ENCODE results near the gene TSR3.
A peak's percentile ranks its signal among the peaks of the same experiment; 100 is the strongest.

TSR3 gene

GRCh38 chr16:1327619-1327947 lies 24.1 kb downstream of the TSR3 start:
- WGBS (ENCODE audit: extremely low coverage, insufficient coverage, low lambda C conversion rate): no CpG with 5 or more reads among the region's 5 CpGs
- H3K79me2 ChIP-seq (ENCODE audit: control insufficient read depth, insufficient read depth, low read length): no peaks in the 10 kb centered on the region
- DNase-seq: peak; percentile 50
- peaks cover 2% of the 10 kb centered on the region for H3K4me1 ChIP-seq (ENCODE audit: control insufficient read depth, low read depth, low read length)
- H4K8ac ChIP-seq (ENCODE audit: low read depth, low read length): no peak overlapping the region
- no peak overlapping the region for H3K27ac ChIP-seq (ENCODE audit: low read depth, low read length)
- H3K36me3 ChIP-seq (ENCODE audit: control insufficient read depth, insufficient read depth, low read length): no peaks in the 10 kb centered on the region
- H3K4me3 ChIP-seq (ENCODE audit: low read length): no peak overlapping the region
- H3K9ac ChIP-seq (ENCODE audit: low read length): no peak overlapping the region
- no peaks in the 10 kb centered on the region for H3K79me1 ChIP-seq (ENCODE audit: low read length)
- no peak overlapping the region for H2BK120ac ChIP-seq (ENCODE audit: low read depth, low read length)
- H3K23ac ChIP-seq (ENCODE audit: low read length): no peak overlapping the region
- H2AK5ac ChIP-seq (ENCODE audit: low read length): no peak overlapping the region
- no peak overlapping the region for H3K4ac ChIP-seq (ENCODE audit: low read depth, low read length)
- H3K18ac ChIP-seq (ENCODE audit: low read length): no peak overlapping the region
- H3K27me3 ChIP-seq (ENCODE audit: insufficient read depth, low read length, poor library complexity): no peaks in the 10 kb centered on the region
- no peak overlapping the region for H3K56ac ChIP-seq (ENCODE audit: low read length)
- H4K5ac ChIP-seq (ENCODE audit: low read length): no peak overlapping the region
- no peak overlapping the region for H2BK15ac ChIP-seq (replicated peaks; ENCODE audit: low read depth)
- H3K4me2 ChIP-seq (ENCODE audit: low read length): no peak overlapping the region
- no peak overlapping the region for H2BK5ac ChIP-seq (ENCODE audit: low read length)

- no peak overlapping the region for H3K4me2 ChIP-seq (ENCODE audit: low read length)
- DNase-seq: no peak
- H3K56ac ChIP-seq (ENCODE audit: low read length): no peak overlapping the region
- no peak overlapping the region for H2BK120ac ChIP-seq (ENCODE audit: low read depth, low read length)
- no peaks in the 10 kb centered on the region for H3K79me1 ChIP-seq (ENCODE audit: low read length)
- H4K8ac ChIP-seq (ENCODE audit: low read depth, low read length): no peak overlapping the region
- no peak overlapping the region for H3K23ac ChIP-seq (ENCODE audit: low read length)
- H3K27ac ChIP-seq (ENCODE audit: low read depth, low read length): no peak overlapping the region
- no peak overlapping the region for H3K4ac ChIP-seq (ENCODE audit: low read depth, low read length)
- H3K9ac ChIP-seq (ENCODE audit: low read length): no peak overlapping the region
- peaks cover 2% of the 10 kb centered on the region for H3K4me1 ChIP-seq (ENCODE audit: control insufficient read depth, low read depth, low read length)
- no peak overlapping the region for H3K18ac ChIP-seq (ENCODE audit: low read length)
- WGBS (ENCODE audit: extremely low coverage, insufficient coverage, low lambda C conversion rate): no CpG with 5 or more reads among the region's 17 CpGs
- H4K5ac ChIP-seq (ENCODE audit: low read length): no peak overlapping the region
- H3K36me3 ChIP-seq (ENCODE audit: control insufficient read depth, insufficient read depth, low read length): no peaks in the 10 kb centered on the region
- H2AK5ac ChIP-seq (ENCODE audit: low read length): no peak overlapping the region
- no peak overlapping the region for H2BK15ac ChIP-seq (replicated peaks; ENCODE audit: low read depth)
- no peaks in the 10 kb centered on the region for H3K79me2 ChIP-seq (ENCODE audit: control insufficient read depth, insufficient read depth, low read length)
- H3K4me3 ChIP-seq (ENCODE audit: low read length): no peak overlapping the region
- no peaks in the 10 kb centered on the region for H3K27me3 ChIP-seq (ENCODE audit: insufficient read depth, low read length, poor library complexity)
- no peak overlapping the region for H2BK5ac ChIP-seq (ENCODE audit: low read length)
Observed at GRCh38 chr16:1326946-1327618, 24.6 kb downstream of the TSR3 start.

GRCh38 chr16:1326391-1326790 lies 25.3 kb downstream of the TSR3 start:
- no peak for DNase-seq
- H4K8ac ChIP-seq (ENCODE audit: low read depth, low read length): no peak overlapping the region
- WGBS (ENCODE audit: extremely low coverage, insufficient coverage, low lambda C conversion rate): no CpG with 5 or more reads among the region's 17 CpGs
- H3K36me3 ChIP-seq (ENCODE audit: control insufficient read depth, insufficient read depth, low read length): no peaks in the 10 kb centered on the region
- no peaks in the 10 kb centered on the region for H3K27me3 ChIP-seq (ENCODE audit: insufficient read depth, low read length, poor library complexity)
- H2BK120ac ChIP-seq (ENCODE audit: low read depth, low read length): no peak overlapping the region
- no peak overlapping the region for H3K27ac ChIP-seq (ENCODE audit: low read depth, low read length)
- H3K4ac ChIP-seq (ENCODE audit: low read depth, low read length): no peak overlapping the region
- no peaks in the 10 kb centered on the region for H3K79me2 ChIP-seq (ENCODE audit: control insufficient read depth, insufficient read depth, low read length)
- H3K56ac ChIP-seq (ENCODE audit: low read length): no peak overlapping the region
- no peak overlapping the region for H2AK5ac ChIP-seq (ENCODE audit: low read length)
- H3K23ac ChIP-seq (ENCODE audit: low read length): no peak overlapping the region
- no peak overlapping the region for H2BK15ac ChIP-seq (replicated peaks; ENCODE audit: low read depth)
- H2BK5ac ChIP-seq (ENCODE audit: low read length): no peak overlapping the region
- H3K4me2 ChIP-seq (ENCODE audit: low read length): no peak overlapping the region
- no peak overlapping the region for H3K4me3 ChIP-seq (ENCODE audit: low read length)
- H3K18ac ChIP-seq (ENCODE audit: low read length): no peak overlapping the region
- H3K4me1 ChIP-seq (ENCODE audit: control insufficient read depth, low read depth, low read length): no peaks in the 10 kb centered on the region
- no peaks in the 10 kb centered on the region for H3K79me1 ChIP-seq (ENCODE audit: low read length)
- no peak overlapping the region for H3K9ac ChIP-seq (ENCODE audit: low read length)
- H4K5ac ChIP-seq (ENCODE audit: low read length): no peak overlapping the region

GRCh38 chr16:1325673-1326371 lies 25.9 kb downstream of the TSR3 start:
- H3K4me2 ChIP-seq (ENCODE audit: low read length): no peak overlapping the region
- peaks cover 2% of the 10 kb centered on the region for H3K36me3 ChIP-seq (ENCODE audit: control insufficient read depth, insufficient read depth, low read length)
- H2BK120ac ChIP-seq (ENCODE audit: low read depth, low read length): no peak overlapping the region
- no peak overlapping the region for H3K4ac ChIP-seq (ENCODE audit: low read depth, low read length)
- no peak overlapping the region for H3K56ac ChIP-seq (ENCODE audit: low read length)
- no CpG with 5 or more reads among the region's 20 CpGs for WGBS (ENCODE audit: extremely low coverage, insufficient coverage, low lambda C conversion rate)
- H3K4me3 ChIP-seq (ENCODE audit: low read length): no peak overlapping the region
- no peak for DNase-seq
- H4K5ac ChIP-seq (ENCODE audit: low read length): no peak overlapping the region
- H4K8ac ChIP-seq (ENCODE audit: low read depth, low read length): no peak overlapping the region
- no peak overlapping the region for H3K23ac ChIP-seq (ENCODE audit: low read length)
- H3K4me1 ChIP-seq (ENCODE audit: control insufficient read depth, low read depth, low read length): no peaks in the 10 kb centered on the region
- no peak overlapping the region for H2BK5ac ChIP-seq (ENCODE audit: low read length)
- no peak overlapping the region for H2BK15ac ChIP-seq (replicated peaks; ENCODE audit: low read depth)
- H3K27ac ChIP-seq (ENCODE audit: low read depth, low read length): peak overlapping the region; percentile 8
- no peaks in the 10 kb centered on the region for H3K79me2 ChIP-seq (ENCODE audit: control insufficient read depth, insufficient read depth, low read length)
- no peaks in the 10 kb centered on the region for H3K79me1 ChIP-seq (ENCODE audit: low read length)
- H2AK5ac ChIP-seq (ENCODE audit: low read length): no peak overlapping the region
- H3K27me3 ChIP-seq (ENCODE audit: insufficient read depth, low read length, poor library complexity): no peaks in the 10 kb centered on the region
- H3K18ac ChIP-seq (ENCODE audit: low read length): no peak overlapping the region
- no peak overlapping the region for H3K9ac ChIP-seq (ENCODE audit: low read length)

GRCh38 chr16:1325261-1325660 lies 26.4 kb downstream of the TSR3 start:
- H3K4me3 ChIP-seq (ENCODE audit: low read length): no peak overlapping the region
- H3K36me3 ChIP-seq (ENCODE audit: control insufficient read depth, insufficient read depth, low read length): peaks cover 7% of the 10 kb centered on the region
- WGBS (ENCODE audit: extremely low coverage, insufficient coverage, low lambda C conversion rate): no CpG with 5 or more reads among the region's 15 CpGs
- no peak overlapping the region for H4K5ac ChIP-seq (ENCODE audit: low read length)
- no peak overlapping the region for H2BK15ac ChIP-seq (replicated peaks; ENCODE audit: low read depth)
- no peak overlapping the region for H3K9ac ChIP-seq (ENCODE audit: low read length)
- no peak overlapping the region for H3K27ac ChIP-seq (ENCODE audit: low read depth, low read length)
- H2AK5ac ChIP-seq (ENCODE audit: low read length): no peak overlapping the region
- no peak overlapping the region for H4K8ac ChIP-seq (ENCODE audit: low read depth, low read length)
- no peak overlapping the region for H3K18ac ChIP-seq (ENCODE audit: low read length)
- no peaks in the 10 kb centered on the region for H3K27me3 ChIP-seq (ENCODE audit: insufficient read depth, low read length, poor library complexity)
- H3K4ac ChIP-seq (ENCODE audit: low read depth, low read length): no peak overlapping the region
- no peaks in the 10 kb centered on the region for H3K79me2 ChIP-seq (ENCODE audit: control insufficient read depth, insufficient read depth, low read length)
- DNase-seq: no peak
- H3K4me2 ChIP-seq (ENCODE audit: low read length): no peak overlapping the region
- no peaks in the 10 kb centered on the region for H3K4me1 ChIP-seq (ENCODE audit: control insufficient read depth, low read depth, low read length)
- H3K23ac ChIP-seq (ENCODE audit: low read length): no peak overlapping the region
- no peak overlapping the region for H2BK5ac ChIP-seq (ENCODE audit: low read length)
- H2BK120ac ChIP-seq (ENCODE audit: low read depth, low read length): no peak overlapping the region
- no peaks in the 10 kb centered on the region for H3K79me1 ChIP-seq (ENCODE audit: low read length)
- no peak overlapping the region for H3K56ac ChIP-seq (ENCODE audit: low read length)

Data from mesendoderm (in vitro differentiated cells).